ENCODE results near the gene RAB36.

Gene RAB36

GRCh38 chr22:23193882-23194281, 48.6 kb downstream of the RAB36 start:
- H3K27me3 ChIP-seq (ENCODE audit: insufficient read depth, low read length, poor library complexity, severe bottlenecking): no peaks in the 10 kb centered on the region
- peaks cover 92% of the 10 kb centered on the region for H3K36me3 ChIP-seq (ENCODE audit: insufficient read depth, low read length)
- no peaks in the 10 kb centered on the region for H3K9me3 ChIP-seq (ENCODE audit: insufficient read depth, low read depth, low read length)
- H3F3A ChIP-seq (ENCODE audit: low read depth): no peaks in the 10 kb centered on the region
- TF ChIP-seq EZH2phosphoT487 (IDR thresholded peaks at IDR 0.05; ENCODE audit: borderline replicate concordance): no peak
- no peak for TF ChIP-seq CTCF (conservative IDR thresholded peaks at IDR 0.05; ENCODE audit: low read length)
- H2AFZ ChIP-seq (ENCODE audit: low read length): no peak overlapping the region
- H3K9me2 ChIP-seq (replicated peaks; ENCODE audit: low read depth, low read length): no peaks in the 10 kb centered on the region
- no peak overlapping the region for H3K4me2 ChIP-seq (ENCODE audit: low read depth, low read length, poor library complexity, severe bottlenecking)
- H3K79me2 ChIP-seq (ENCODE audit: insufficient read depth, low read length): peaks cover 100% of the 10 kb centered on the region
- H3K4me3 ChIP-seq (ENCODE audit: low read length, poor library complexity, severe bottlenecking): no peak overlapping the region
- peaks cover 98% of the 10 kb centered on the region for H4K20me1 ChIP-seq (ENCODE audit: insufficient read depth, low read length, poor library complexity, severe bottlenecking)
- H3K4me1 ChIP-seq (ENCODE audit: insufficient read depth, low read length, poor library complexity, severe bottlenecking): peaks cover 30% of the 10 kb centered on the region
- H3K9ac ChIP-seq (ENCODE audit: low read depth, low read length, poor library complexity, severe bottlenecking): no peak overlapping the region

GRCh38 chr22:23196165-23196564, 50.9 kb downstream of the RAB36 start:
- no peaks in the 10 kb centered on the region for H3K27me3 ChIP-seq (ENCODE audit: insufficient read depth, low read length, poor library complexity, severe bottlenecking)
- no peak overlapping the region for H3K9ac ChIP-seq (ENCODE audit: low read depth, low read length, poor library complexity, severe bottlenecking)
- H3F3A ChIP-seq (ENCODE audit: low read depth): no peaks in the 10 kb centered on the region
- TF ChIP-seq CTCF (conservative IDR thresholded peaks at IDR 0.05; ENCODE audit: low read length) (no peak), EZH2phosphoT487 (IDR thresholded peaks at IDR 0.05; ENCODE audit: borderline replicate concordance) (no peak)
- no peaks in the 10 kb centered on the region for H3K9me3 ChIP-seq (ENCODE audit: insufficient read depth, low read depth, low read length)
- peaks cover 89% of the 10 kb centered on the region for H3K36me3 ChIP-seq (ENCODE audit: insufficient read depth, low read length)
- no peak overlapping the region for H3K4me3 ChIP-seq (ENCODE audit: low read length, poor library complexity, severe bottlenecking)
- peaks cover 97% of the 10 kb centered on the region for H4K20me1 ChIP-seq (ENCODE audit: insufficient read depth, low read length, poor library complexity, severe bottlenecking)
- H3K4me1 ChIP-seq (ENCODE audit: insufficient read depth, low read length, poor library complexity, severe bottlenecking): peaks cover 28% of the 10 kb centered on the region
- peaks cover 100% of the 10 kb centered on the region for H3K79me2 ChIP-seq (ENCODE audit: insufficient read depth, low read length)
- H3K4me2 ChIP-seq (ENCODE audit: low read depth, low read length, poor library complexity, severe bottlenecking): peak overlapping the region; percentile 5
- no peaks in the 10 kb centered on the region for H3K9me2 ChIP-seq (replicated peaks; ENCODE audit: low read depth, low read length)
- no peak overlapping the region for H2AFZ ChIP-seq (ENCODE audit: low read length)

GRCh38 chr22:23197836-23198235, 52.6 kb downstream of the RAB36 start:
- no peaks in the 10 kb centered on the region for H3K27me3 ChIP-seq (ENCODE audit: insufficient read depth, low read length, poor library complexity, severe bottlenecking)
- H3K79me2 ChIP-seq (ENCODE audit: insufficient read depth, low read length): peaks cover 100% of the 10 kb centered on the region
- H3F3A ChIP-seq (ENCODE audit: low read depth): no peaks in the 10 kb centered on the region
- no peaks in the 10 kb centered on the region for H3K9me2 ChIP-seq (replicated peaks; ENCODE audit: low read depth, low read length)
- no peak for TF ChIP-seq EZH2phosphoT487 (IDR thresholded peaks at IDR 0.05; ENCODE audit: borderline replicate concordance)
- no peak for TF ChIP-seq CTCF (conservative IDR thresholded peaks at IDR 0.05; ENCODE audit: low read length)
- H4K20me1 ChIP-seq (ENCODE audit: insufficient read depth, low read length, poor library complexity, severe bottlenecking): peaks cover 95% of the 10 kb centered on the region
- no peak overlapping the region for H3K9ac ChIP-seq (ENCODE audit: low read depth, low read length, poor library complexity, severe bottlenecking)
- no peaks in the 10 kb centered on the region for H3K9me3 ChIP-seq (ENCODE audit: insufficient read depth, low read depth, low read length)
- H2AFZ ChIP-seq (ENCODE audit: low read length): no peak overlapping the region
- H3K36me3 ChIP-seq (ENCODE audit: insufficient read depth, low read length): peaks cover 80% of the 10 kb centered on the region
- H3K4me2 ChIP-seq (ENCODE audit: low read depth, low read length, poor library complexity, severe bottlenecking): no peak overlapping the region
- peaks cover 14% of the 10 kb centered on the region for H3K4me1 ChIP-seq (ENCODE audit: insufficient read depth, low read length, poor library complexity, severe bottlenecking)
- H3K4me3 ChIP-seq (ENCODE audit: low read length, poor library complexity, severe bottlenecking): no peak overlapping the region
